ENCODE measurements around the gene TIMP2.

GRCh38 chr17:78947235-78948149, 22.3 kb upstream of the TIMP2 start:
- TF ChIP-seq EZH2 (IDR thresholded peaks at IDR 0.05; ENCODE audit: borderline replicate concordance, insufficient read depth, low read length, poor library complexity, severe bottlenecking) = no peak
- no peak for TF ChIP-seq CTCF (IDR thresholded peaks at IDR 0.05; ENCODE audit: poor library complexity, severe bottlenecking)
